Measurements from ENCODE around the gene RASGRP3. TPM values are rescaled to one million over a fixed set of nuclear protein-coding genes. Genes with fewer than 3 reads are reported as not detected.

The RASGRP3 gene
- total and polyA plus RNA-seq, 2 donors (not counting 3 experiments of a cell fraction or from before 2014, with no cell fraction given), result 16.0 to 39.6 TPM

DNA sequence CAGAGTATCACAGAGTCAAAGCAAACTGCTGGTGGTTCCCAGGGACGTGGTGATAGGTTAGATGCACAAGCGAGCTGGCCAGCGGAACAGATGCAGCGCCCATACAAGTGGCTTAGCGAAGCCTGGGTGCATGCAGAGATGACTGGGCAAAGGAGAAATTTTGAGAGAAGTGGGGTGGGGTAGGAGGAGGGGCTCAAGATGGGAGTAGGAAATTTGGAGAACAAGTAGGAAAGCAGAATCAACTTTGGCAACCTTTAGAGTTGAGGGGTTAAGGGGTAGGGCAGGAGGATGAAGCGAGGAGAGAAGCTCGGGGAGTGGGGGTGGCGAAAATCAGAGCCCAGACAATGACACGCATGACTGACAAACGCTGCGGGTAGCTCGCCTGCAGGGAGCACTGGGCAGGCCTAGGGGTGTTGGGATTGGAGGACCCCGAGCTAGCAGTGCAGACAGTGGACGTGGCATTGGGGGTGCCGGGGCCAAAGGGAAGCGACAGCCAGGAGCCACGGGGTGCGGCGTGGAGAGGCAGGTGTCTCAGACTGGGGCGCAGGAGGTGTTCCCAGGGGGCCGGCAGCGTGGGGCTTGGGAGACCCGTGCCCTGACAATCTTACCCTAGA is 122.2 kb downstream of the RASGRP3 start:
- H4K20me1 ChIP-seq (replicated peaks; ENCODE audit: control insufficient read depth, extremely low read depth, insufficient read depth, low read length), result no peaks in the 10 kb centered on the region
- peak overlapping the region; percentile 64 for H3K9ac ChIP-seq (replicated peaks; ENCODE audit: extremely low read depth, insufficient read depth, low read length)
- TF ChIP-seq, protein P1, sequence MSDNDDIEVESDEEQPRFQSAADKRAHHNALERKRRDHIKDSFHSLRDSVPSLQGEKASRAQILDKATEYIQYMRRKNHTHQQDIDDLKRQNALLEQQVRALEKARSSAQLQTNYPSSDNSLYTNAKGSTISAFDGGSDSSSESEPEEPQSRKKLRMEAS (IDR thresholded peaks at IDR 0.05; ENCODE audit: insufficient read depth, insufficient read length), result no peak
- TF ChIP-seq POLR2A (IDR thresholded peaks at IDR 0.05; ENCODE audit: low read depth, low read length), result no peak
- intact Hi-C loops (cut with micrococcal nuclease) (no loop called here), dilution Hi-C loops (cut with MboI; ENCODE audit: extremely low pct_ligation_motif_present, low sequenced_read_pairs) (no loop called here)
- peak overlapping the region; percentile 89 for H3K4me2 ChIP-seq (ENCODE audit: insufficient read depth, low read length)
- H3K27ac ChIP-seq (ENCODE audit: insufficient read depth, low read depth, low read length), result peak overlapping the region; percentile 67
- no TSS peak for BruUV-seq (replicated peaks)
- ChIA-PET CTCF (interaction anchor here (0.9 to 2.8 kb wide), 10 partner anchors 10 to 1813 kb away, joined by 3 to 12 read pairs (median 4); no protein-coding TSS in a partner anchor), POLR2A (no interaction called here)
- H2AFZ ChIP-seq (ENCODE audit: low read depth, low read length), result peak overlapping the region; percentile 84
- H3K27me3 ChIP-seq (ENCODE audit: control insufficient read depth in 2 of 2, insufficient read depth in 2 of 2, low read length in 2 of 2), result peaks cover 0 to 4% of the 10 kb centered on the region in 2 experiments
- H3K4me3 ChIP-seq (replicated peaks in 1 of 3; ENCODE audit: insufficient read depth in 1 of 3, low read depth in 1 of 3, low read length in 3 of 3), result peak overlapping the region; percentile 71 to 81 (median 75)
- H3K4me1 ChIP-seq (ENCODE audit: control insufficient read depth, extremely low read depth, insufficient read depth, low read length), result peaks cover 19% of the 10 kb centered on the region
- H3K9me3 ChIP-seq (replicated peaks; ENCODE audit: control insufficient read depth, insufficient read depth, low read length), result no peaks in the 10 kb centered on the region
- peaks cover 2 to 7% of the 10 kb centered on the region in 2 experiments for H3K36me3 ChIP-seq (ENCODE audit: control insufficient read depth in 2 of 2, extremely low read depth in 1 of 2, insufficient read depth in 2 of 2, low read length in 2 of 2)
- FAIRE-seq (peak; percentile 61), DNase-seq (ENCODE audit: low read depth, low spot score) (peak; percentile 61)
- H3K9me1 ChIP-seq (replicated peaks; ENCODE audit: control insufficient read depth, extremely low read depth, insufficient read depth, low read length), result no peaks in the 10 kb centered on the region
- peaks cover 36% of the 10 kb centered on the region for H3K79me2 ChIP-seq (ENCODE audit: control insufficient read depth, insufficient read depth, low read length)

DNA sequence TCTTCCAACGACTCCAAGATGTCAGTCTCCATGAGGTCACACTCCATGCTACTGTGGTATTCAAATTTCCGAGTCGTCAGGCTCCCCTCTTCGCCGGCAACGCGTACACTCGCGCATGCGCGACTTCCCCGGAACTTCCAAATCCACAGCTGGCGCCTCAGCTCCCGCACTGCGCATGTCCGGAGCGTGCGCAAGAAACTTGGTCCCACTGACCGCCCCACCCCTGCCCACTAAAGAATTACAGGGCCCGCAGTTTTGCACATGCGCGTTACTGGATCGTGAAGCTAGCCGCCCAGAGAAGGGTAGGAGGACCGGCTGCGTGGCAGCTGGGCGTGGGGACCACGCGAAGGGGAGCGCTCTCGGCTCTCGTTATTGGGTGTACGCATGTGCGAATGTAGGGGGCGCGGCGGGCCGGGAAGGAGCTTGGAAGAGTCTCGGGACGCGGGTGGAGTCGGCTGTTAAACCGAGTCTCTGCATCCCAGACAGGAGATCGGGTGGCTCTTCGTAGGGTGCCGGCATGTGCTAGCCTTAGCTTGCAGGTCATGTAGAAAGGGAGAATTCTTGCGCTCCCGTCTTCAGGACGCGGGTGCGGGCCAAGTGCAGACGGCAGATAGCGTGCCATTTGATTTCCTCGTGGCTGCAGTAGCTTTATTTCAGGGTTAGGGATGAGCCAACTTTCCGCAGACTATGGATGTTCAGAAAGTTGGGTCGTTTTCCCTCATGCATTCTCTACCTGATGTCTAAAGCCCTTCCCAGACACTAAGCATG is 122.9 kb downstream of the RASGRP3 start, which contains the start of gene FAM98A:
FAM98A (minus strand) TSS at position 125 of the 768 bp plus-strand sequence; CDS start at position 47, 78 bp downstream.
- FAIRE-seq (peak; percentile 96), DNase-seq (ENCODE audit: low read depth, low spot score) (peak; percentile 100)
- H3K4me2 ChIP-seq (ENCODE audit: insufficient read depth, low read length), result peak within 1 kb of the TSS; percentile 89
- peak within 1 kb of the TSS; percentile 67 for H3K27ac ChIP-seq (ENCODE audit: insufficient read depth, low read depth, low read length)
- BruUV-seq (replicated peaks), result TSS peak; percentile 62
- peaks cover 19% of the 10 kb centered on the region for H3K4me1 ChIP-seq (ENCODE audit: control insufficient read depth, extremely low read depth, insufficient read depth, low read length)
- no peaks in the 10 kb centered on the region for H3K9me3 ChIP-seq (replicated peaks; ENCODE audit: control insufficient read depth, insufficient read depth, low read length)
- peak within 1 kb of the TSS; percentile 64 for H3K9ac ChIP-seq (replicated peaks; ENCODE audit: extremely low read depth, insufficient read depth, low read length)
- peaks cover 29% of the 10 kb centered on the region for H3K79me2 ChIP-seq (ENCODE audit: control insufficient read depth, insufficient read depth, low read length)
- H3K27me3 ChIP-seq (ENCODE audit: control insufficient read depth in 2 of 2, insufficient read depth in 2 of 2, low read length in 2 of 2), result peaks cover 0 to 4% of the 10 kb centered on the region in 2 experiments
- dilution Hi-C loops (cut with MboI; ENCODE audit: extremely low pct_ligation_motif_present, low sequenced_read_pairs) (no loop called here), intact Hi-C loops (cut with micrococcal nuclease) (no loop called here)
- H2AFZ ChIP-seq (ENCODE audit: low read depth, low read length), result peak within 1 kb of the TSS; percentile 84
- no peaks in the 10 kb centered on the region for H4K20me1 ChIP-seq (replicated peaks; ENCODE audit: control insufficient read depth, extremely low read depth, insufficient read depth, low read length)
- peak within 1 kb of the TSS; percentile 71 to 81 (median 75) for H3K4me3 ChIP-seq (replicated peaks in 1 of 3; ENCODE audit: insufficient read depth in 1 of 3, low read depth in 1 of 3, low read length in 3 of 3)
- POLR2A ChIA-PET, result no interaction called here
- TF ChIP-seq EZH2 (IDR thresholded peaks at IDR 0.05; ENCODE audit: borderline replicate concordance, low read depth, low read length, severe bottlenecking) (no peak), JUN (IDR thresholded peaks at IDR 0.05; ENCODE audit: borderline replicate concordance, insufficient read depth, insufficient read length, low read depth) (no peak), POLR2A (IDR thresholded peaks at IDR 0.05; ENCODE audit: low read depth, low read length) (peak; percentile 58), POLR2AphosphoS5 (IDR thresholded peaks at IDR 0.05; ENCODE audit: insufficient read depth, low read depth, low read length) (no peak), GATA2 (IDR thresholded peaks at IDR 0.05; ENCODE audit: insufficient read depth, insufficient read length, low read depth, low read length) (no peak), MYC (IDR thresholded peaks at IDR 0.05; ENCODE audit: low read depth, low read length) (peak; percentile 24), FOS (IDR thresholded peaks at IDR 0.05; ENCODE audit: borderline replicate concordance, insufficient read depth, low read length) (no peak)
- TF ChIP-seq, protein P2, sequence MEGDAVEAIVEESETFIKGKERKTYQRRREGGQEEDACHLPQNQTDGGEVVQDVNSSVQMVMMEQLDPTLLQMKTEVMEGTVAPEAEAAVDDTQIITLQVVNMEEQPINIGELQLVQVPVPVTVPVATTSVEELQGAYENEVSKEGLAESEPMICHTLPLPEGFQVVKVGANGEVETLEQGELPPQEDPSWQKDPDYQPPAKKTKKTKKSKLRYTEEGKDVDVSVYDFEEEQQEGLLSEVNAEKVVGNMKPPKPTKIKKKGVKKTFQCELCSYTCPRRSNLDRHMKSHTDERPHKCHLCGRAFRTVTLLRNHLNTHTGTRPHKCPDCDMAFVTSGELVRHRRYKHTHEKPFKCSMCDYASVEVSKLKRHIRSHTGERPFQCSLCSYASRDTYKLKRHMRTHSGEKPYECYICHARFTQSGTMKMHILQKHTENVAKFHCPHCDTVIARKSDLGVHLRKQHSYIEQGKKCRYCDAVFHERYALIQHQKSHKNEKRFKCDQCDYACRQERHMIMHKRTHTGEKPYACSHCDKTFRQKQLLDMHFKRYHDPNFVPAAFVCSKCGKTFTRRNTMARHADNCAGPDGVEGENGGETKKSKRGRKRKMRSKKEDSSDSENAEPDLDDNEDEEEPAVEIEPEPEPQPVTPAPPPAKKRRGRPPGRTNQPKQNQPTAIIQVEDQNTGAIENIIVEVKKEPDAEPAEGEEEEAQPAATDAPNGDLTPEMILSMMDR (IDR thresholded peaks at IDR 0.05; ENCODE audit: extremely low read depth in 1 of 2, insufficient read depth in 1 of 2, low read depth in 1 of 2, low read length in 2 of 2), result peak in 1 of 2 donors; percentile 6
- TF ChIP-seq, protein P1 (IDR thresholded peaks at IDR 0.05; ENCODE audit: insufficient read depth, insufficient read length), result peak; percentile 37
- H3K36me3 ChIP-seq (ENCODE audit: control insufficient read depth in 2 of 2, extremely low read depth in 1 of 2, insufficient read depth in 2 of 2, low read length in 2 of 2), result peaks cover 2 to 3% of the 10 kb centered on the region in 2 experiments
- H3K9me1 ChIP-seq (replicated peaks; ENCODE audit: control insufficient read depth, extremely low read depth, insufficient read depth, low read length), result no peaks in the 10 kb centered on the region
- CTCF ChIA-PET, result interaction anchor here (0.8 to 2.8 kb wide), 11 partner anchors 11 to 1812 kb away, joined by 3 to 12 read pairs (median 4); no protein-coding TSS in a partner anchor

All from endothelial cell of umbilical vein (primary cell).